HEK293T (cell line): ENCODE results near the gene LARGE1.

Source experiments
- ARNT ChIP-seq: fragments of 450-650 bp; IDR thresholded peaks from 2 replicates; pipeline ENCODE4 v1.6.1; 2017; ENCODE audit warnings: mild to moderate bottlenecking
- BHLHE40 ChIP-seq: fragments of 450-650 bp; IDR thresholded peaks from 2 replicates; pipeline ENCODE4 v1.6.1; 2016; ENCODE audit warnings: mild to moderate bottlenecking, moderate library complexity, borderline replicate concordance
- ELF4 ChIP-seq: fragments of 450-650 bp; IDR thresholded peaks from 2 replicates; pipeline ENCODE4 v1.6.1; 2017; ENCODE audit warnings: antibody characterized with exemption
- FOXK2 ChIP-seq: fragments of 450-650 bp; IDR thresholded peaks from 2 replicates; pipeline ENCODE4 v1.6.1; 2016; ENCODE audit warnings: mild to moderate bottlenecking
- FOXM1 ChIP-seq: fragments of 450-650 bp; IDR thresholded peaks from 2 replicates; pipeline ENCODE4 v1.6.1; 2017; ENCODE audit warnings: mild to moderate bottlenecking, borderline replicate concordance
- HDGF ChIP-seq: fragments of 450-650 bp; IDR thresholded peaks from 2 replicates; pipeline ENCODE4 v1.6.1; 2017; ENCODE audit warnings: antibody characterized with exemption, borderline replicate concordance
- L3MBTL2 ChIP-seq: fragments of 450-650 bp; conservative IDR thresholded peaks from 2 replicates; pipeline ENCODE4 v1.6.1; 2016; ENCODE audit warnings: mild to moderate bottlenecking
- LEF1 ChIP-seq: fragments of 450-650 bp; IDR thresholded peaks from 2 replicates; pipeline ENCODE4 v1.6.1; 2017; ENCODE audit warnings: mild to moderate bottlenecking, borderline replicate concordance
- PKNOX1 ChIP-seq: fragments of 450-650 bp; IDR thresholded peaks from 2 replicates; pipeline ENCODE4 v1.6.1; 2016
- SUZ12 ChIP-seq: fragments of 450-650 bp; IDR thresholded peaks from 2 replicates; pipeline ENCODE4 v1.6.1; 2016; ENCODE audit warnings: mild to moderate bottlenecking
- TARDBP ChIP-seq: fragments of 450-650 bp; IDR thresholded peaks from 2 replicates; pipeline ENCODE4 v1.6.1; 2016

DNA sequence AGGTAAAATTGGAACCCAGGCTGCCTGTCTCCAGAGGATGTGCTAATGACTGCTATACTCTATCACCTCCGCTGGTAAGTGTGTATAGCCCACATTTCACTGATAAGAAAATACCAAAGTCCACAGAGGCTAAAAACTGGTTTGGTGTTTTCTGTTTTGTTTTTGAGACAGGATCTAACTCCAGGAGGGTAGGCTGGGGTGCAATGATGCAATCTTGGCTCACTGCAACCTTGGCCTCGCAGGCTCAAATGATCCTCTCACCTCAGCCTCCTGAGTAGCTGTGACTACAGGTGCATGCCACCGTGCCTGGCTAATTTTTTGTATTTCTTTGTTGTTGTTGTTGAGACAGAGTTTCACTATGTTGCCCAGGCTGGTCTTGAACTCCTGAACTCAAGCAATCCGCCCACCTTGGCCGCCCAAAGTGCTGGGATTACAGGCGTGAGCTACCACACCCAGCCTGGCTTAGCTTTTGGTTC, 409.8 kb downstream of the LARGE1 start:
- TF ChIP-seq FOXM1, result no peak
- no peak for TF ChIP-seq LEF1
- no peak for TF ChIP-seq ARNT
- TF ChIP-seq FOXK2, result no peak
- TF ChIP-seq HDGF, result no peak
- no peak for TF ChIP-seq BHLHE40
- TF ChIP-seq ELF4, result no peak
- TF ChIP-seq SUZ12, result no peak
- no peak for TF ChIP-seq L3MBTL2
- no peak for TF ChIP-seq PKNOX1
- TF ChIP-seq TARDBP, result no peak
